ENCODE measurements around the gene NSUN2.

Gene NSUN2

GRCh38 chr5:6632888-6633468 is at the start of gene NSUN2, which contains the start of gene SRD5A1:
Gene NSUN2 (minus strand): TSS chr5:6633044. CDS start chr5:6632979, 65 bp downstream.
Gene SRD5A1 (plus strand): TSS chr5:6633440. CDS start chr5:6633577, 137 bp downstream.
- peak; percentile 95 for DNase-seq (ENCODE audit: low read depth)
- TF ChIP-seq POLR2A (IDR thresholded peaks at IDR 0.05; ENCODE audit: extremely low read depth, insufficient read length), result peak; percentile 83
- TF ChIP-seq MYC (IDR thresholded peaks at IDR 0.05; ENCODE audit: low read depth, low read length), result peak; percentile 100
- peak; percentile 99 for TF ChIP-seq MAX (IDR thresholded peaks at IDR 0.05; ENCODE audit: low read depth, low read length)
- no peak for TF ChIP-seq CTCF (IDR thresholded peaks at IDR 0.05; ENCODE audit: low read depth, low read length)
- H3K4me3 ChIP-seq (ENCODE audit: low read depth, low read length), result peak within 1 kb of the TSS; percentile 88

GRCh38 chr5:6682239-6682638 is 49.4 kb upstream of the NSUN2 start:
- TF ChIP-seq CTCF (IDR thresholded peaks at IDR 0.05; ENCODE audit: low read depth, low read length) (no peak), POLR2A (IDR thresholded peaks at IDR 0.05; ENCODE audit: extremely low read depth, insufficient read length) (no peak), MYC (IDR thresholded peaks at IDR 0.05; ENCODE audit: low read depth, low read length) (no peak), MAX (IDR thresholded peaks at IDR 0.05; ENCODE audit: low read depth, low read length) (no peak)
- no peak overlapping the region for H3K4me3 ChIP-seq (ENCODE audit: low read depth, low read length)
- DNase-seq (ENCODE audit: low read depth), result no peak

GRCh38 chr5:6681682-6682081 is 48.8 kb upstream of the NSUN2 start:
- TF ChIP-seq MAX (IDR thresholded peaks at IDR 0.05; ENCODE audit: low read depth, low read length) (no peak), CTCF (IDR thresholded peaks at IDR 0.05; ENCODE audit: low read depth, low read length) (no peak), POLR2A (IDR thresholded peaks at IDR 0.05; ENCODE audit: extremely low read depth, insufficient read length) (no peak), MYC (IDR thresholded peaks at IDR 0.05; ENCODE audit: low read depth, low read length) (no peak)
- H3K4me3 ChIP-seq (ENCODE audit: low read depth, low read length), result no peak overlapping the region
- DNase-seq (ENCODE audit: low read depth), result no peak

GRCh38 chr5:6680922-6681321 is 48.1 kb upstream of the NSUN2 start:
- TF ChIP-seq MYC (IDR thresholded peaks at IDR 0.05; ENCODE audit: low read depth, low read length) (no peak), POLR2A (IDR thresholded peaks at IDR 0.05; ENCODE audit: extremely low read depth, insufficient read length) (no peak), CTCF (IDR thresholded peaks at IDR 0.05; ENCODE audit: low read depth, low read length) (no peak), MAX (IDR thresholded peaks at IDR 0.05; ENCODE audit: low read depth, low read length) (no peak)
- no peak for DNase-seq (ENCODE audit: low read depth)
- no peak overlapping the region for H3K4me3 ChIP-seq (ENCODE audit: low read depth, low read length)

GRCh38 chr5:6678385-6678784 is 45.5 kb upstream of the NSUN2 start:
- no peak for DNase-seq (ENCODE audit: low read depth)
- TF ChIP-seq MYC (IDR thresholded peaks at IDR 0.05; ENCODE audit: low read depth, low read length) (no peak), MAX (IDR thresholded peaks at IDR 0.05; ENCODE audit: low read depth, low read length) (no peak), POLR2A (IDR thresholded peaks at IDR 0.05; ENCODE audit: extremely low read depth, insufficient read length) (no peak), CTCF (IDR thresholded peaks at IDR 0.05; ENCODE audit: low read depth, low read length) (no peak)
- no peak overlapping the region for H3K4me3 ChIP-seq (ENCODE audit: low read depth, low read length)
